PFSK-1 (cell line): ENCODE results near the gene MRPL4.

Experiments used
- FOXP2 ChIP-seq: optimal IDR thresholded peaks from 2 replicates; pipeline ENCODE3; 2011; ENCODE audit warnings: borderline replicate concordance, control low read depth, inconsistent platforms; ENCODE audit not compliant: insufficient read depth; ENCODE audit errors: extremely low read length, extremely low read depth
- POLR2AphosphoS5 ChIP-seq: IDR thresholded peaks from 2 replicates; pipeline ENCODE4 v1.6.1; 2012; ENCODE audit warnings: low read depth, mild to moderate bottlenecking, control low read depth, low read length, moderate library complexity
- SIN3A ChIP-seq: IDR thresholded peaks from 2 replicates; pipeline ENCODE4 v1.6.1; 2012; ENCODE audit warnings: mild to moderate bottlenecking, low read length, moderate library complexity, borderline replicate concordance; ENCODE audit not compliant: insufficient read depth
- TAF1 ChIP-seq: IDR thresholded peaks from 2 replicates; pipeline ENCODE4 v1.6.1; 2012; ENCODE audit warnings: low read length, control low read depth, borderline replicate concordance; ENCODE audit not compliant: insufficient read depth
- TF ChIP-seq, protein P1 (sequence below), 2 experiments: IDR thresholded peaks; 2 replicates each; pipeline versions ENCODE4 v1.6.1 to v1.8.0; 2011 to 2012; ENCODE audit warnings: low read depth in 2 of 2, low read length in 2 of 2, control low read depth in 1 of 2, inconsistent platforms in 1 of 2, mild to moderate bottlenecking in 1 of 2, moderate library complexity in 1 of 2; ENCODE audit not compliant: insufficient read depth in 1 of 2

Gene MRPL4

DNA sequence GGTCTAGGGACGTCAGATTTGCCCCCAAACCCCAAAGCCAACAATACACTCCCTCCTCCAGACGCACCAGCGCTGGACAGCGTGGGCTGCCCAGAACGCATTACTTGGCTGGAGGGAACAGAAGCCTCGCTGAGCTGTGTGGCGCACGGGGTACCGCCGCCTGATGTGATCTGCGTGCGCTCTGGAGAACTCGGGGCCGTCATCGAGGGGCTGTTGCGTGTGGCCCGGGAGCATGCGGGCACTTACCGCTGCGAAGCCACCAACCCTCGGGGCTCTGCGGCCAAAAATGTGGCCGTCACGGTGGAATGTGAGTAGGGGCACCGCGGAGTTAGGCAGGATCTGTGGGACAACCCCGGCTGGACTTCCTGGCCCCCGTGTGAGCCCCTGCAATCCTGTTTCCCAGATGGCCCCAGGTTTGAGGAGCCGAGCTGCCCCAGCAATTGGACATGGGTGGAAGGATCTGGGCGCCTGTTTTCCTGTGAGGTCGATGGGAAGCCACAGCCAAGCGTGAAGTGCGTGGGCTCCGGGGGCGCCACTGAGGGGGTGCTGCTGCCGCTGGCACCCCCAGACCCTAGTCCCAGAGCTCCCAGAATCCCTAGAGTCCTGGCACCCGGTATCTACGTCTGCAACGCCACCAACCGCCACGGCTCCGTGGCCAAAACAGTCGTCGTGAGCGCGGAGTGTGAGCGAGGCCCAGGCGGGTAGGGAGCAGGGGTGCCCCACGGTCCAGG, 41.8 kb downstream of the MRPL4 start:
- TF ChIP-seq TAF1: no peak
- TF ChIP-seq, protein P1, sequence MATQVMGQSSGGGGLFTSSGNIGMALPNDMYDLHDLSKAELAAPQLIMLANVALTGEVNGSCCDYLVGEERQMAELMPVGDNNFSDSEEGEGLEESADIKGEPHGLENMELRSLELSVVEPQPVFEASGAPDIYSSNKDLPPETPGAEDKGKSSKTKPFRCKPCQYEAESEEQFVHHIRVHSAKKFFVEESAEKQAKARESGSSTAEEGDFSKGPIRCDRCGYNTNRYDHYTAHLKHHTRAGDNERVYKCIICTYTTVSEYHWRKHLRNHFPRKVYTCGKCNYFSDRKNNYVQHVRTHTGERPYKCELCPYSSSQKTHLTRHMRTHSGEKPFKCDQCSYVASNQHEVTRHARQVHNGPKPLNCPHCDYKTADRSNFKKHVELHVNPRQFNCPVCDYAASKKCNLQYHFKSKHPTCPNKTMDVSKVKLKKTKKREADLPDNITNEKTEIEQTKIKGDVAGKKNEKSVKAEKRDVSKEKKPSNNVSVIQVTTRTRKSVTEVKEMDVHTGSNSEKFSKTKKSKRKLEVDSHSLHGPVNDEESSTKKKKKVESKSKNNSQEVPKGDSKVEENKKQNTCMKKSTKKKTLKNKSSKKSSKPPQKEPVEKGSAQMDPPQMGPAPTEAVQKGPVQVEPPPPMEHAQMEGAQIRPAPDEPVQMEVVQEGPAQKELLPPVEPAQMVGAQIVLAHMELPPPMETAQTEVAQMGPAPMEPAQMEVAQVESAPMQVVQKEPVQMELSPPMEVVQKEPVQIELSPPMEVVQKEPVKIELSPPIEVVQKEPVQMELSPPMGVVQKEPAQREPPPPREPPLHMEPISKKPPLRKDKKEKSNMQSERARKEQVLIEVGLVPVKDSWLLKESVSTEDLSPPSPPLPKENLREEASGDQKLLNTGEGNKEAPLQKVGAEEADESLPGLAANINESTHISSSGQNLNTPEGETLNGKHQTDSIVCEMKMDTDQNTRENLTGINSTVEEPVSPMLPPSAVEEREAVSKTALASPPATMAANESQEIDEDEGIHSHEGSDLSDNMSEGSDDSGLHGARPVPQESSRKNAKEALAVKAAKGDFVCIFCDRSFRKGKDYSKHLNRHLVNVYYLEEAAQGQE (IDR thresholded peaks at IDR 0.05; ENCODE audit: insufficient read depth in 1 of 2, low read depth in 2 of 2, low read length in 2 of 2): no peak
- TF ChIP-seq POLR2AphosphoS5: no peak
- no peak for TF ChIP-seq FOXP2
- no peak for TF ChIP-seq SIN3A

DNA sequence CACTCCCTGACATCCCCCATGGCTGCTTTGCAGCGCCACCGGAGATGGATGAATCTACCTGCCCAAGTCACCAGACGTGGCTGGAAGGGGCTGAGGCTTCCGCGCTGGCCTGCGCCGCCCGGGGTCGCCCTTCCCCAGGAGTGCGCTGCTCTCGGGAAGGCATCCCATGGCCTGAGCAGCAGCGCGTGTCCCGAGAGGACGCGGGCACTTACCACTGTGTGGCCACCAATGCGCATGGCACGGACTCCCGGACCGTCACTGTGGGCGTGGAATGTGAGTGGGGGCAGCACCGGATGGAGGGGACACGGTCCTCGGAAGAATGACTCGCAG, 42.3 kb downstream of the MRPL4 start:
- TF ChIP-seq FOXP2 (no peak), SIN3A (no peak), TAF1 (no peak), POLR2AphosphoS5 (no peak)
- TF ChIP-seq, protein P1 (IDR thresholded peaks at IDR 0.05; ENCODE audit: insufficient read depth in 1 of 2, low read depth in 2 of 2, low read length in 2 of 2): no peak

DNA sequence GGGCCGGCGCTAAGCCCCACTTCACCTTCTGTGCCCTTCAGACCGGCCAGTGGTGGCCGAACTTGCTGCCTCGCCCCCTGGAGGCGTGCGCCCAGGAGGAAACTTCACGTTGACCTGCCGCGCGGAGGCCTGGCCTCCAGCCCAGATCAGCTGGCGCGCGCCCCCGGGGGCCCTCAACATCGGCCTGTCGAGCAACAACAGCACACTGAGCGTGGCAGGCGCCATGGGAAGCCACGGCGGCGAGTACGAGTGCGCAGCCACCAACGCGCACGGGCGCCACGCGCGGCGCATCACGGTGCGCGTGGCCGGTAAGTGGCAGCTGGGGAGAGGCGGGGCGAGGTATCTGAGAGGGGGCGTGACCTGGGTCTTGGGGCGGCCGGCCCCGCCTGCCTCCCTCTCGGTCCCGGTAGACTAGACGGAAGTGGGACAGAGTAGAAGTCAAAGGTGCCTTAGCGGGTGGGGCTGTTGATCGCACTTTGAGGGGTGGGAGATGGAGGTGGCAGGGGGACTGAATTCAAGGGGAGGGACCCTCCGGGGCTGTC, 43.4 kb downstream of the MRPL4 start:
- TF ChIP-seq POLR2AphosphoS5: no peak
- no peak for TF ChIP-seq FOXP2
- TF ChIP-seq, protein P1 (IDR thresholded peaks at IDR 0.05; ENCODE audit: insufficient read depth in 1 of 2, low read depth in 2 of 2, low read length in 2 of 2): no peak
- no peak for TF ChIP-seq SIN3A
- TF ChIP-seq TAF1: no peak

DNA sequence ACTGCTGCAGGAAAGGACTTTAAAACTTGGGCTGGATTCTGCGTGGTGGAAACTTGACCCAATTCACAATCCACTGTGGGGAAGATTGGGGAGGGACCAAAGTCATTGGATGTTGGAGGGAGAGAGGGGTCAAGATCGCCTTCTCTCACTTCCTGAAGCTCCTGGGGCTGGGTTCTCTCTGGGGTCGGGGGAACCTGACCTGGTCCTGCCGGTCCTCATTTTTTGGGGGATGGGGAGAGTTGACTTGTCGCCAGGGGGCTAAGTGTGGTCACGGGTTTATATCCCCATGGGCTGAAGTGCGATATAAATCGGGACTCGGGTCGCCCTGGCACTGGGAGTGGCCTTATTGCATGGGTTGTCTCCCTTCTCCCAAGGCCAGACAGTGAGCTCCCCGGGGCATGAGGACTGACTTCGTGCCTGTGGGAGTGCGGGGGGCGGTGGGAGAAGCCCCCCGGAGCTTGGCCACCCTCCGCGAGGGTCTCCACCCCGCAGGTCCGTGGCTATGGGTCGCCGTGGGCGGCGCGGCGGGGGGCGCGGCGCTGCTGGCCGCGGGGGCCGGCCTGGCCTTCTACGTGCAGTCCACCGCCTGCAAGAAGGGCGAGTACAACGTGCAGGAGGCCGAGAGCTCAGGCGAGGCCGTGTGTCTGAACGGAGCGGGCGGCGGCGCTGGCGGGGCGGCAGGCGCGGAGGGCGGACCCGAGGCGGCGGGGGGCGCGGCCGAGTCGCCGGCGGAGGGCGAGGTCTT, 44.0 kb downstream of the MRPL4 start:
- TF ChIP-seq TAF1: no peak
- no peak for TF ChIP-seq POLR2AphosphoS5
- no peak for TF ChIP-seq FOXP2
- TF ChIP-seq, protein P1 (IDR thresholded peaks at IDR 0.05; ENCODE audit: insufficient read depth in 1 of 2, low read depth in 2 of 2, low read length in 2 of 2): no peak
- no peak for TF ChIP-seq SIN3A
